NCI-H446 treated with DMSO at 0.1 percent for 48 hours (cell line): ENCODE measurements around the gene VTI1A.
A peak's percentile ranks its signal among the peaks of the same experiment; 100 is the strongest.

Source experiments
- DNase-seq: peaks from one replicate; lab custom pipeline; 2025; lab: John Stamatoyannopoulos, UW

VTI1A gene

GRCh38 chr10:112546474-112546873 is 99.5 kb downstream of the VTI1A start:
- DNase-seq: no peak

- no peak for DNase-seq
These were observed 101.7 kb downstream of the VTI1A start for GRCh38 chr10:112548535-112549276.

GRCh38 chr10:112552593-112553110 is 105.6 kb downstream of the VTI1A start:
- DNase-seq: no peak

GRCh38 chr10:112553315-112553714 is 106.3 kb downstream of the VTI1A start:
- no peak for DNase-seq

- no peak for DNase-seq
These were observed 107.2 kb downstream of the VTI1A start for GRCh38 chr10:112554263-112554662.

- DNase-seq: no peak
These were observed 110.2 kb downstream of the VTI1A start for GRCh38 chr10:112557197-112557596.

- no peak for DNase-seq
These were observed 111.6 kb downstream of the VTI1A start for GRCh38 chr10:112558476-112559142.

- DNase-seq: no peak
These were observed 112.3 kb downstream of the VTI1A start for GRCh38 chr10:112559349-112559748.

GRCh38 chr10:112562122-112562521 is 115.1 kb downstream of the VTI1A start:
- no peak for DNase-seq

- no peak for DNase-seq
These were observed 116.0 kb downstream of the VTI1A start for GRCh38 chr10:112562809-112563663.

- DNase-seq: no peak
These were observed 117.3 kb downstream of the VTI1A start for GRCh38 chr10:112564337-112564736.

GRCh38 chr10:112565434-112566053 is 118.5 kb downstream of the VTI1A start:
- DNase-seq: peak; percentile 25

- no peak for DNase-seq
These were observed 123.6 kb downstream of the VTI1A start for GRCh38 chr10:112570585-112570984.

- DNase-seq: no peak
These were observed 132.6 kb downstream of the VTI1A start for GRCh38 chr10:112579578-112579977.

- no peak for DNase-seq
These were observed 133.3 kb downstream of the VTI1A start for GRCh38 chr10:112580267-112580666.

- no peak for DNase-seq
These were observed 134.9 kb downstream of the VTI1A start for GRCh38 chr10:112581921-112582320.

- no peak for DNase-seq
These were observed 136.4 kb downstream of the VTI1A start for GRCh38 chr10:112583236-112583939.

GRCh38 chr10:112584276-112584675 is 137.3 kb downstream of the VTI1A start:
- no peak for DNase-seq

- DNase-seq: no peak
These were observed 138.1 kb downstream of the VTI1A start for GRCh38 chr10:112585126-112585525.

- no peak for DNase-seq
These were observed 138.9 kb downstream of the VTI1A start for GRCh38 chr10:112585960-112586359.

- DNase-seq: no peak
These were observed 140.7 kb downstream of the VTI1A start for GRCh38 chr10:112587729-112588128.
